Neural cell (in vitro differentiated cells): ENCODE results near the gene LIPC. TPM values are rescaled to one million over a fixed set of nuclear protein-coding genes. Genes with fewer than 3 reads are reported as not detected.

Source experiments
- H2AFZ ChIP-seq: fragments of 200-600, 300-800 bp; sonication (generic), shearing (Covaris generic); 2 replicates; pipeline ENCODE4 v1.6.0; 2014; ENCODE audit warnings: low read depth, mild to moderate bottlenecking, antibody characterized with exemption, low read length, moderate library complexity
- H3F3A ChIP-seq: fragments of 200-600 bp; shearing (Covaris generic); 2 replicates; pipeline ENCODE4 v1.6.1; 2016; ENCODE audit warnings: mild to moderate bottlenecking, moderate library complexity, mixed read lengths, antibody characterized with exemption, low read length; ENCODE audit not compliant: insufficient read depth, poor library complexity, severe bottlenecking
- H3K27ac ChIP-seq: fragments of 200-600, 300-800 bp; sonication (generic), shearing (Covaris generic); 2 replicates; pipeline ENCODE4 v1.5.1; 2014; ENCODE audit warnings: mild to moderate bottlenecking, low read length, moderate library complexity
- H3K27me3 ChIP-seq: fragments of 300-800, 200-600 bp; sonication (generic), shearing (Covaris generic); 2 replicates; pipeline ENCODE4 v1.6.0; 2014; ENCODE audit warnings: mild to moderate bottlenecking, low read depth, low read length, moderate library complexity; ENCODE audit not compliant: insufficient read depth
- H3K36me3 ChIP-seq: fragments of 300-800, 200-600 bp; sonication (generic), shearing (Covaris generic); 2 replicates; pipeline ENCODE4 v1.5.1; 2014; ENCODE audit warnings: mild to moderate bottlenecking, antibody characterized with exemption, low read length, moderate library complexity; ENCODE audit not compliant: insufficient read depth
- H3K4me2 ChIP-seq: fragments of 300-800, 200-600 bp; sonication (generic), shearing (Covaris generic); 2 replicates; pipeline ENCODE4 v1.6.0; 2014; ENCODE audit warnings: mild to moderate bottlenecking, low read length
- H3K4me3 ChIP-seq: fragments of 300-800, 200-600 bp; sonication (generic), shearing (Covaris generic); 2 replicates; pipeline ENCODE4 v1.5.1; 2014; ENCODE audit warnings: mild to moderate bottlenecking, low read length, moderate library complexity
- H3K79me2 ChIP-seq: fragments of 200-600 bp; shearing (Covaris generic); replicated peaks from 2 replicates; pipeline ENCODE4 v1.6.0; 2014; ENCODE audit warnings: mild to moderate bottlenecking, low read length, moderate library complexity; ENCODE audit not compliant: insufficient read depth
- H3K9ac ChIP-seq: fragments of 300-800, 200-600 bp; sonication (generic), shearing (Covaris generic); 2 replicates; pipeline ENCODE4 v1.6.1; 2016; ENCODE audit warnings: mild to moderate bottlenecking, low read length, mixed read lengths
- H3K9me2 ChIP-seq: fragments of 200-600 bp; shearing (Covaris generic); 2 replicates; pipeline ENCODE4 v1.6.1; 2016; ENCODE audit warnings: mild to moderate bottlenecking, low read length, mixed read lengths; ENCODE audit not compliant: insufficient read depth
- H3K9me3 ChIP-seq: fragments of 200-600, 300-800 bp; sonication (generic), shearing (Covaris generic); 2 replicates; pipeline ENCODE4 v1.6.1; 2016; ENCODE audit warnings: mild to moderate bottlenecking, mixed run types, low read length, moderate library complexity, mixed read lengths
- H4K20me1 ChIP-seq: fragments of 200-600 bp; shearing (Covaris generic); 2 replicates; pipeline ENCODE4 v1.6.1; 2016; ENCODE audit warnings: mild to moderate bottlenecking, mixed run types; ENCODE audit not compliant: insufficient read depth
- EP300 ChIP-seq: fragments of 450-650 bp; conservative IDR thresholded peaks from 2 replicates; pipeline ENCODE4 v1.6.1; 2014; ENCODE audit warnings: antibody characterized with exemption, mild to moderate bottlenecking, moderate library complexity; ENCODE audit not compliant: poor library complexity, severe bottlenecking
- EZH2 ChIP-seq: fragments of 200-600, 300-800 bp; shearing (Covaris generic), sonication (generic); IDR thresholded peaks from 2 replicates; pipeline ENCODE4 v1.6.1; 2014; ENCODE audit warnings: antibody characterized with exemption, low read length, borderline replicate concordance, mild to moderate bottlenecking; ENCODE audit not compliant: insufficient read depth, poor library complexity, severe bottlenecking
- MXI1 ChIP-seq: fragments of 450-650 bp; conservative IDR thresholded peaks from 2 replicates; pipeline ENCODE4 v1.6.1; 2014; ENCODE audit warnings: antibody characterized with exemption, mild to moderate bottlenecking; ENCODE audit not compliant: poor library complexity, severe bottlenecking
- POLR2AphosphoS5 ChIP-seq: IDR thresholded peaks from 2 replicates; pipeline ENCODE4 v1.6.1; 2012
- RAD21 ChIP-seq: fragments of 450-650 bp; conservative IDR thresholded peaks from 2 replicates; pipeline ENCODE4 v1.6.1; 2014; ENCODE audit warnings: antibody characterized with exemption, mild to moderate bottlenecking, moderate library complexity
- SMC3 ChIP-seq: fragments of 450-650 bp; conservative IDR thresholded peaks from 2 replicates; pipeline ENCODE4 v1.6.1; 2014; ENCODE audit warnings: antibody characterized with exemption, mild to moderate bottlenecking, moderate library complexity; ENCODE audit not compliant: poor library complexity
- TAF1 ChIP-seq: IDR thresholded peaks from 2 replicates; pipeline ENCODE4 v1.6.1; 2012; ENCODE audit warnings: low read depth
- polyA plus RNA-seq: library from polyadenylated mRNA; depleted of rRNA; stranded (reverse); fragments of >200 nt; gene quantifications from 2 replicates; pipeline ENCODE4 v1.2.3, GENCODE V29; 2014
- TF ChIP-seq, protein P1 (sequence below): IDR thresholded peaks from 2 replicates; pipeline ENCODE4 v1.6.1; 2012; ENCODE audit warnings: borderline replicate concordance
- TF ChIP-seq, protein P2 (sequence below): fragments of 450-650 bp; IDR thresholded peaks from 2 replicates; pipeline ENCODE4 v1.5.1; 2014; ENCODE audit warnings: antibody characterized with exemption, mild to moderate bottlenecking, moderate library complexity; ENCODE audit not compliant: poor library complexity, severe bottlenecking

The LIPC gene
- polyA plus RNA-seq, 1 donor from 2014 or later: not detected

- H3K27me3 ChIP-seq: no peaks in the 10 kb centered on the region
- H2AFZ ChIP-seq: no peak overlapping the region
- no peaks in the 10 kb centered on the region for H4K20me1 ChIP-seq
- no peaks in the 10 kb centered on the region for H3F3A ChIP-seq
- H3K79me2 ChIP-seq: no peaks in the 10 kb centered on the region
- no peaks in the 10 kb centered on the region for H3K9me2 ChIP-seq
- H3K9ac ChIP-seq: no peak overlapping the region
- H3K9me3 ChIP-seq: no peaks in the 10 kb centered on the region
- H3K27ac ChIP-seq: no peak overlapping the region
- no peak for TF ChIP-seq MXI1
- TF ChIP-seq EP300: no peak
- TF ChIP-seq, protein P1, sequence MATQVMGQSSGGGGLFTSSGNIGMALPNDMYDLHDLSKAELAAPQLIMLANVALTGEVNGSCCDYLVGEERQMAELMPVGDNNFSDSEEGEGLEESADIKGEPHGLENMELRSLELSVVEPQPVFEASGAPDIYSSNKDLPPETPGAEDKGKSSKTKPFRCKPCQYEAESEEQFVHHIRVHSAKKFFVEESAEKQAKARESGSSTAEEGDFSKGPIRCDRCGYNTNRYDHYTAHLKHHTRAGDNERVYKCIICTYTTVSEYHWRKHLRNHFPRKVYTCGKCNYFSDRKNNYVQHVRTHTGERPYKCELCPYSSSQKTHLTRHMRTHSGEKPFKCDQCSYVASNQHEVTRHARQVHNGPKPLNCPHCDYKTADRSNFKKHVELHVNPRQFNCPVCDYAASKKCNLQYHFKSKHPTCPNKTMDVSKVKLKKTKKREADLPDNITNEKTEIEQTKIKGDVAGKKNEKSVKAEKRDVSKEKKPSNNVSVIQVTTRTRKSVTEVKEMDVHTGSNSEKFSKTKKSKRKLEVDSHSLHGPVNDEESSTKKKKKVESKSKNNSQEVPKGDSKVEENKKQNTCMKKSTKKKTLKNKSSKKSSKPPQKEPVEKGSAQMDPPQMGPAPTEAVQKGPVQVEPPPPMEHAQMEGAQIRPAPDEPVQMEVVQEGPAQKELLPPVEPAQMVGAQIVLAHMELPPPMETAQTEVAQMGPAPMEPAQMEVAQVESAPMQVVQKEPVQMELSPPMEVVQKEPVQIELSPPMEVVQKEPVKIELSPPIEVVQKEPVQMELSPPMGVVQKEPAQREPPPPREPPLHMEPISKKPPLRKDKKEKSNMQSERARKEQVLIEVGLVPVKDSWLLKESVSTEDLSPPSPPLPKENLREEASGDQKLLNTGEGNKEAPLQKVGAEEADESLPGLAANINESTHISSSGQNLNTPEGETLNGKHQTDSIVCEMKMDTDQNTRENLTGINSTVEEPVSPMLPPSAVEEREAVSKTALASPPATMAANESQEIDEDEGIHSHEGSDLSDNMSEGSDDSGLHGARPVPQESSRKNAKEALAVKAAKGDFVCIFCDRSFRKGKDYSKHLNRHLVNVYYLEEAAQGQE: no peak
- no peak for TF ChIP-seq POLR2AphosphoS5
- TF ChIP-seq EZH2: no peak
- no peak for TF ChIP-seq RAD21
- no peak for TF ChIP-seq SMC3
- TF ChIP-seq, protein P2, sequence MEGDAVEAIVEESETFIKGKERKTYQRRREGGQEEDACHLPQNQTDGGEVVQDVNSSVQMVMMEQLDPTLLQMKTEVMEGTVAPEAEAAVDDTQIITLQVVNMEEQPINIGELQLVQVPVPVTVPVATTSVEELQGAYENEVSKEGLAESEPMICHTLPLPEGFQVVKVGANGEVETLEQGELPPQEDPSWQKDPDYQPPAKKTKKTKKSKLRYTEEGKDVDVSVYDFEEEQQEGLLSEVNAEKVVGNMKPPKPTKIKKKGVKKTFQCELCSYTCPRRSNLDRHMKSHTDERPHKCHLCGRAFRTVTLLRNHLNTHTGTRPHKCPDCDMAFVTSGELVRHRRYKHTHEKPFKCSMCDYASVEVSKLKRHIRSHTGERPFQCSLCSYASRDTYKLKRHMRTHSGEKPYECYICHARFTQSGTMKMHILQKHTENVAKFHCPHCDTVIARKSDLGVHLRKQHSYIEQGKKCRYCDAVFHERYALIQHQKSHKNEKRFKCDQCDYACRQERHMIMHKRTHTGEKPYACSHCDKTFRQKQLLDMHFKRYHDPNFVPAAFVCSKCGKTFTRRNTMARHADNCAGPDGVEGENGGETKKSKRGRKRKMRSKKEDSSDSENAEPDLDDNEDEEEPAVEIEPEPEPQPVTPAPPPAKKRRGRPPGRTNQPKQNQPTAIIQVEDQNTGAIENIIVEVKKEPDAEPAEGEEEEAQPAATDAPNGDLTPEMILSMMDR: no peak
- TF ChIP-seq TAF1: no peak
- no peak overlapping the region for H3K4me3 ChIP-seq
- no peaks in the 10 kb centered on the region for H3K36me3 ChIP-seq
- H3K4me2 ChIP-seq: no peak overlapping the region
Measured at GRCh38 chr15:58447271-58448010, 15.7 kb downstream of the LIPC start.

DNA sequence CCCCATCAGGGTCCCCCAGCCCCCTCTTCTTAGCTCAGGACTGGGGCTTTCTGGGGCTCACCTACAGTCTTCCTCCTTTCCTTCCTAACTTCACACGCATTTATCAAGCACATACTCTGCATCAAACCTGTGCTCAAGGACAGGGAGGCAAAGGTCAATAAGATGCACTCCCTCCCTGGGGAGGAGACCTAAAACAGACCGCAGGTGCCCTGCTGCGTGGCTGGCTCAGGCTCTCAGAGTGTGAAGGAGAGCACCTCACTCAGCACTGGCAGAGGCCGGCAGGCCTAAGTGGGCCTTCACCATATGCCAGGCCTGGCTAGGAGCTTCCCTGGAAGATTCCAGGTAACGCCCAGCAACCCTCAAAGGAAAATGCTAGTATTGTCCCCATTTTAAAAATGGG is 16.5 kb downstream of the LIPC start:
- no peaks in the 10 kb centered on the region for H3K9me3 ChIP-seq
- H3K4me2 ChIP-seq: no peak overlapping the region
- H2AFZ ChIP-seq: no peak overlapping the region

More for the DNA sequence above, 16.5 kb downstream of the LIPC start:
- Histone ChIP-seq H3K79me2 (no peaks in the 10 kb centered on the region), H3K9ac (no peak overlapping the region), H3K4me3 (no peak overlapping the region), H3K36me3 (no peaks in the 10 kb centered on the region), H3K27ac (no peak overlapping the region), H3K9me2 (no peaks in the 10 kb centered on the region), H4K20me1 (no peaks in the 10 kb centered on the region), H3K27me3 (no peaks in the 10 kb centered on the region), H3F3A (no peaks in the 10 kb centered on the region)
- no peak for TF ChIP-seq TAF1
- no peak for TF ChIP-seq EP300
- TF ChIP-seq EZH2: no peak
- TF ChIP-seq RAD21: no peak
- TF ChIP-seq, protein P2: no peak
- TF ChIP-seq, protein P1: no peak
- TF ChIP-seq MXI1: no peak
- no peak for TF ChIP-seq POLR2AphosphoS5
- no peak for TF ChIP-seq SMC3
